ENCODE measurements around the gene RALGPS1.

- TF ChIP-seq CTCF (conservative IDR thresholded peaks at IDR 0.05) (no peak), ZFX (IDR thresholded peaks at IDR 0.05) (no peak)
Measured at GRCh38 chr9:127117801-127118200, 203.2 kb downstream of the RALGPS1 start.
